ENCODE results near the gene ARAF. TPM values are rescaled to one million over a fixed set of nuclear protein-coding genes. Genes with fewer than 3 reads are reported as not detected.

Gene ARAF
- total and polyA plus RNA-seq, 2 of the 8 experiments (the other 6 are each of a cell fraction or from before 2014, with no cell fraction given): 39.0 to 45.2 TPM

GRCh38 chrX:47523713-47524166, 37.3 kb upstream of the ARAF start:
- H4K8ac ChIP-seq (ENCODE audit: extremely low read depth, insufficient read depth, low read length): no peak overlapping the region
- H2BK12ac ChIP-seq (ENCODE audit: low read depth, low read length): no peak overlapping the region
- no peak overlapping the region for H2BK120ac ChIP-seq (replicated peaks; ENCODE audit: low read depth, low read length)
- no peaks in the 10 kb centered on the region for H3K36me3 ChIP-seq (ENCODE audit: control insufficient read depth in 2 of 4, insufficient read depth in 4 of 4, low read length in 3 of 4)
- no peaks in the 10 kb centered on the region for H4K20me1 ChIP-seq (replicated peaks in 1 of 2; ENCODE audit: control insufficient read depth in 1 of 2, insufficient read depth in 2 of 2, low read length in 2 of 2)
- no peaks in the 10 kb centered on the region for H3K79me1 ChIP-seq (ENCODE audit: low read depth, low read length)
- H3K4me2 ChIP-seq (ENCODE audit: insufficient read depth in 1 of 2, low read depth in 2 of 2, low read length in 2 of 2): peak overlapping the region; percentile 20 to 80
- no peak overlapping the region for H2AFZ ChIP-seq (ENCODE audit: low read length)
- FAIRE-seq (no peak), DNase-seq (ENCODE audit: low read depth in 1 of 2, low spot score in 2 of 2) (peak in 1 of 2 experiments; percentile 59)
- no peak overlapping the region for H4K5ac ChIP-seq (ENCODE audit: insufficient read length, low read depth, low read length)
- no peaks in the 10 kb centered on the region for H3K79me2 ChIP-seq (ENCODE audit: control insufficient read depth in 1 of 2, insufficient read depth in 2 of 2, low read length in 2 of 2)
- no peak overlapping the region for H2BK20ac ChIP-seq (ENCODE audit: low read length)
- no peak overlapping the region for H3K4ac ChIP-seq (replicated peaks; ENCODE audit: insufficient read length, low read depth, low read length)
- H2AK5ac ChIP-seq (ENCODE audit: low read depth, low read length): no peak overlapping the region
- peaks cover 0 to 3% (median 0%) of the 10 kb centered on the region in 4 experiments; a peak in 1 of 7 replicates for H3K27me3 ChIP-seq (replicated peaks in 1 of 4; ENCODE audit: control insufficient read depth in 3 of 4, extremely low read depth in 1 of 4, insufficient read depth in 3 of 4, low read length in 3 of 4)
- H3K18ac ChIP-seq (ENCODE audit: extremely low read depth, low read length): no peak overlapping the region; the same call in 1 of the 2 replicates
- WGBS, 2 experiments (ENCODE audit: extremely low coverage in 1 of 2, insufficient coverage in 1 of 2, insufficient read length in 1 of 2, insufficient replicate concordance in 2 of 2, low coverage in 1 of 2, low lambda C conversion rate in 2 of 2, missing lambda C conversion rate in 1 of 2): 33% methylated on average over 3 of the region's 34 CpGs; no CpG with 5 or more reads in 1 of the 2 experiments
- no peak overlapping the region for H3K23ac ChIP-seq (ENCODE audit: insufficient read length)
- no peak overlapping the region for H3K27ac ChIP-seq (ENCODE audit: low read depth, low read length)
- ChIA-PET POLR2A (ENCODE audit: partially characterized antibody) (interaction anchor here (0.6 to 1.2 kb wide), 7 partner anchors 10 to 300 kb away, joined by 3 to 6 read pairs (median 3); no protein-coding TSS in a partner anchor), CTCF (ENCODE audit: partially characterized antibody) (interaction anchor here (0.7 to 5.7 kb wide), 22 partner anchors 8 to 362 kb away, joined by 3 to 33 read pairs (median 4); no protein-coding TSS in a partner anchor)
- H2BK5ac ChIP-seq (ENCODE audit: low read depth, low read length): no peak overlapping the region
- peaks cover 0 to 3% (median 1%) of the 10 kb centered on the region in 4 experiments; a peak in 2 of 7 replicates for H3K4me1 ChIP-seq (replicated peaks in 1 of 4; ENCODE audit: control insufficient read depth in 3 of 4, insufficient read depth in 4 of 4, low read length in 3 of 4)
- no peak overlapping the region for H2BK15ac ChIP-seq (ENCODE audit: low read length)
- H4K91ac ChIP-seq (replicated peaks; ENCODE audit: insufficient read length, low read length): no peak overlapping the region
- no peaks in the 10 kb centered on the region for H3K9me3 ChIP-seq (ENCODE audit: insufficient read depth in 2 of 2, low read depth in 1 of 2, low read length in 1 of 2)
- H3K4me3 ChIP-seq (ENCODE audit: extremely low read depth in 1 of 4, insufficient read depth in 2 of 4, low read depth in 3 of 4, low read length in 4 of 4): peak overlapping the region; percentile 20 to 68 (median 49)
- no peak overlapping the region for H3K56ac ChIP-seq (replicated peaks; ENCODE audit: insufficient read length, low read depth, low read length)
- H3K9ac ChIP-seq (replicated peaks in 1 of 4; ENCODE audit: extremely low read depth in 1 of 4, low read depth in 3 of 4, low read length in 3 of 4): peak overlapping the region in 3 of 4 experiments; percentile 25 to 59 (median 47); a peak in 6 of 7 replicates
- H3K23me2 ChIP-seq (ENCODE audit: low read depth, low read length): peaks cover 2% of the 10 kb centered on the region; the same call in 1 of the 2 replicates
- no peak overlapping the region for H3K14ac ChIP-seq (ENCODE audit: insufficient read length)
- TF ChIP-seq KDM4A (IDR thresholded peaks at IDR 0.05; ENCODE audit: low read depth, low read length, severe bottlenecking) (peak; percentile 33), E2F6 (IDR thresholded peaks at IDR 0.05) (peak; percentile 62; the same call in 1 of the 2 replicates), PHF8 (conservative IDR thresholded peaks at IDR 0.05; ENCODE audit: low read depth, low read length) (peak; percentile 41), CTCF (IDR thresholded peaks at IDR 0.05; ENCODE audit: control extremely low read depth in 1 of 3, insufficient read depth in 1 of 3, low read depth in 1 of 3, low read length in 3 of 3) (no peak)

Measured in H1 (cell line).